Body of pancreas (tissue), 4 donors: ENCODE data around the gene DBN1.

ENCODE experiments used
- CTCF ChIP-seq, 7 experiments: fragments of 450-650 bp in 4 of 7; fragments of 200-600 bp in 3 of 7; sonication (generic) in 3 of 7; IDR thresholded peaks; one replicate each; pipeline ENCODE4 v1.5.1; 2016 to 2019; ENCODE audit warnings: antibody characterized with exemption in 7 of 7
- POLR2A ChIP-seq, 3 donors: fragments of 450-650 bp; IDR thresholded peaks; one replicate each; pipeline ENCODE4 v1.6.1; 2016; ENCODE audit warnings: antibody characterized with exemption in 3 of 3, mild to moderate bottlenecking in 2 of 3

- no peak for TF ChIP-seq CTCF (IDR thresholded peaks at IDR 0.05)
- no peak for TF ChIP-seq POLR2A (IDR thresholded peaks at IDR 0.05)
Measured at GRCh38 chr5:177484902-177485549, 11.6 kb upstream of the DBN1 start.
